OCI-LY3 (cell line): ENCODE data around the gene CYTH1.

Experiments used
- EZH2phosphoT487 ChIP-seq: fragments of 200-600 bp; shearing (Covaris generic); IDR thresholded peaks from 2 replicates; pipeline ENCODE4 v1.6.1; 2018; ENCODE audit warnings: antibody characterized with exemption, mixed run types, low read depth
- TF ChIP-seq, protein P1 (sequence below): fragments of 200-600, 300-600 bp; sonication (generic); IDR thresholded peaks from 2 replicates; pipeline ENCODE4 v1.5.1; 2014; ENCODE audit warnings: antibody characterized with exemption, low read length, low read depth

DNA sequence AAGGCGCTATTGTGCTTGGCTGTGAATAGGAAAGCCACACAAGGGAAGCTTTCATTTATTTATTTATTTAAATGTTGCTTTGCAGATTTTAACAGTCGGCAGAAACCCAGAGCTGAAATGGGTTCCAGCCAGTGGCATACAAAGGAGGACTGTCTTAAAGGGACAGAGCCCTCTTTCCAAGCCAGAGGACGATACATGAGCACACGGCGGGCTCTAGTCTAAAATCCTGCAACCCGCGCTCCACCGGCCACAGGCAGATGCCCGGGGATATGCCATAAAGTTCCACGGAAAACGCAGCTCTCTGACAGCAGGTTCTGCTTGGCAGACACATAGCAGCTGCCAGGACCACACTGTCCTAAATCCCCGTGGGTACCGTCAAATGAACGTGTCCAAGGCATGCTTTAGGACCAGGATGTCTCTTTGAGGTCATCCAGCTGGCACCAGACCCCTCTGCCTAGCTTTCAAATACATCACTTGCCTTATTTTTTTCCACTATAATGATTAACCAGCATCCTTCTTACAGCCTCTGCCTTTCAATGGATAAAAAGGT is 64.6 kb downstream of the CYTH1 start:
- TF ChIP-seq, protein P1, sequence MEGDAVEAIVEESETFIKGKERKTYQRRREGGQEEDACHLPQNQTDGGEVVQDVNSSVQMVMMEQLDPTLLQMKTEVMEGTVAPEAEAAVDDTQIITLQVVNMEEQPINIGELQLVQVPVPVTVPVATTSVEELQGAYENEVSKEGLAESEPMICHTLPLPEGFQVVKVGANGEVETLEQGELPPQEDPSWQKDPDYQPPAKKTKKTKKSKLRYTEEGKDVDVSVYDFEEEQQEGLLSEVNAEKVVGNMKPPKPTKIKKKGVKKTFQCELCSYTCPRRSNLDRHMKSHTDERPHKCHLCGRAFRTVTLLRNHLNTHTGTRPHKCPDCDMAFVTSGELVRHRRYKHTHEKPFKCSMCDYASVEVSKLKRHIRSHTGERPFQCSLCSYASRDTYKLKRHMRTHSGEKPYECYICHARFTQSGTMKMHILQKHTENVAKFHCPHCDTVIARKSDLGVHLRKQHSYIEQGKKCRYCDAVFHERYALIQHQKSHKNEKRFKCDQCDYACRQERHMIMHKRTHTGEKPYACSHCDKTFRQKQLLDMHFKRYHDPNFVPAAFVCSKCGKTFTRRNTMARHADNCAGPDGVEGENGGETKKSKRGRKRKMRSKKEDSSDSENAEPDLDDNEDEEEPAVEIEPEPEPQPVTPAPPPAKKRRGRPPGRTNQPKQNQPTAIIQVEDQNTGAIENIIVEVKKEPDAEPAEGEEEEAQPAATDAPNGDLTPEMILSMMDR, result no peak
- TF ChIP-seq EZH2phosphoT487, result no peak
